ENCODE results near the gene SLC8A1. TPM values are rescaled to one million over a fixed set of nuclear protein-coding genes. Genes with fewer than 3 reads are reported as not detected.
A peak's percentile ranks its signal among the peaks of the same experiment; 100 is the strongest.

SLC8A1 gene
- total RNA-seq, 1 experiment from 2014 or later = 199 TPM

DNA sequence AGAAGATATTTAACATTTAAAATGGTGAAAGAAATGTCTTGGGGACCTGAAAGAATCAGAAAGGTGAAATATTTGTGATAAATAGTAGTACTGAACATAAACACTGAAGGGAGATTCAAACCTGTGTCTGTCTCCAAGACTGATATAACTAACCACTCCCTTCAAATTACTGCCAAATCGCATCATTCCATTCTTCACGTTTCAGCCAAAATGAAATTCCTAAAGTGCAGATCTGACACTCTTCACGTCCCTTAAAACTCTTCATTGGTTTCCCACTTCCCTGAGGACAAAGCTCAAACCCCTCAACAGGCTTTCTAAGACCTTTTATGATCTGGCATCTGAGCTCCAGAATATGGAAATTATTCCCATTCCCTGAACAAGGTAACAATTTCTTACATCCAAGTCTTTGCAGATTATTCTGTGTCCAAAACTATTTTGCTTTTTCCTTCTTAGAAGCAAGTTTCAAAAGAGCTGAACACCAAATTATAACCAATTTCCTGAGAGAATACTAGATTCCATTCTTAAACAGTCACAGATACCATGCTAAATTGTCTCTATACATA is 18.9 kb downstream of the SLC8A1 start:
- DNase-seq (ENCODE audit: low spot score) = no peak
- in situ Hi-C loops (cut with HindIII; ENCODE audit: low sequenced_read_pairs) = no loop called here

DNA sequence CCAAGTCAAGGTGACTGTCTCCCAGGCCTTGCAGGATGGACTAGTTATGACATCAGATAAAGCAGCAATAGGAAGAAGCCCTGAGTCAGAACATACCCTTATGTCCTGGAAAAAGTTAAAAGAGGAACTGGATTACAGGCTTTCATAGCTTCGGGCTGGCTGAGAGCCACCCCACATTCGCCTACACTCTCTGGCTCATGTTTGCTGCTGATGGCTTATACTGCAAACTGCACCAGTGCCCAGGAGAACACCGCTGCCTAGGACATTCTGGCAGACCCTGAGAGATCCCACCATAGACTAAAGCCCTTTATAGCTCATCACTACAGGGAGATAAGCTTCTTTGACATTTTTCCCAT is 20.3 kb downstream of the SLC8A1 start:
- no peak for DNase-seq (ENCODE audit: low spot score)
- in situ Hi-C loops (cut with HindIII; ENCODE audit: low sequenced_read_pairs) = no loop called here

DNA sequence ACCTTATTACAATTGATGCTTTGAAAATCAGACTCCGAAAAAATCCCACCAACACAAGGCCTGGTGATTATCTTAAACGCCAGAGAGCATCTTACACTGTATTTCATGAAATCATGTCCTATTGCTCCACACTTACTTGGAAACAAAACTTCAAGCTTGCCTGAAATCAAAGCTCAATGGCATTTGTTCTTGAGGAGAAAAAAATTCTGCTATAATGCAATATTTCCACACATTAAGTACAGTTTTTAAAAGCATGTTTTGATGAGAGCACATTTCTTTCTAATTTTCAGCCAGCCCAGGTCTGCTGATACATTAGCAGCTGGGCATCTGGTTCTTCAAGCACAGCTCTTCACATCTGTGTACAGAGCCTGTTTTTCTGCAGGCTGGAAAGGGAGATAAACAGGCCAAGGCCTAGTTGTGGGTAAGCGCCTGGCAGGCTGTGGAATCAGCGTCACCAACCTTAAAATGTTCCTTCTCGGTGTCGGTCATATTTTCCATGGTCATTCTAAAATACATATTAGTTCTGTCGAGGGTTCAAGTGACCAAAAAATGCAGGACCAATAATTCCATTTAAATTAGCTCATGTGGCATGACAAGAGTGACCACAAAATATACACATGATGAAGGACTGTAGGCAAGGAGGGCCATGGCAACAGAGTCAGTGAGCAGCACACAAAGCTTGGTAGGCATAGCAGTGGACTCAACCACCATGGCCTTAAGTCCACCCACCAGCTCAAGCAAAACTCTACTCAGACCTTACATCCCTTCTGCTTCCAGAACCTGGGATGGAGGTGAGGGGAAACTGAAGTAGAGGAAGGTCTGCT is 20.9 kb downstream of the SLC8A1 start:
- in situ Hi-C loops (cut with HindIII; ENCODE audit: low sequenced_read_pairs) = no loop called here
- no peak for DNase-seq (ENCODE audit: low spot score)

DNA sequence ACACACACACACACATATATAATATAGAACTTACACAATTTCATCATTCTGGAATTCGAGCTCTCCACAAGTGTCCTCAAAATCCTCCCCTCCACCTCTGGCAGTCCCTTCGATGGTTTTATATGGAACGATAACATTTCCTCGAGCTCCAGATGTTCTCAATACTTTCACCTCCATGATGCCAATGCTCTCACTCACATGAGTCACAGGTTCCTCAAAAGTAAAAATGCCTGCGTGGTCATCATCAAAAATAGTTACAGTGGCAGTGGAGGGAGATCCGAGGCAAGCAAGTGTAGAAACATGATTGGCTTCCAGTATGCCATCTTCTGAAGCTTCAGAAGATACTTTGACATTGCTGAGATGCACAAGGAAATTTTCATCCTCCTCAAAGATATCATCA is 23.5 kb downstream of the SLC8A1 start:
- no peak for DNase-seq (ENCODE audit: low spot score)
- in situ Hi-C loops (cut with HindIII; ENCODE audit: low sequenced_read_pairs) = no loop called here

DNA sequence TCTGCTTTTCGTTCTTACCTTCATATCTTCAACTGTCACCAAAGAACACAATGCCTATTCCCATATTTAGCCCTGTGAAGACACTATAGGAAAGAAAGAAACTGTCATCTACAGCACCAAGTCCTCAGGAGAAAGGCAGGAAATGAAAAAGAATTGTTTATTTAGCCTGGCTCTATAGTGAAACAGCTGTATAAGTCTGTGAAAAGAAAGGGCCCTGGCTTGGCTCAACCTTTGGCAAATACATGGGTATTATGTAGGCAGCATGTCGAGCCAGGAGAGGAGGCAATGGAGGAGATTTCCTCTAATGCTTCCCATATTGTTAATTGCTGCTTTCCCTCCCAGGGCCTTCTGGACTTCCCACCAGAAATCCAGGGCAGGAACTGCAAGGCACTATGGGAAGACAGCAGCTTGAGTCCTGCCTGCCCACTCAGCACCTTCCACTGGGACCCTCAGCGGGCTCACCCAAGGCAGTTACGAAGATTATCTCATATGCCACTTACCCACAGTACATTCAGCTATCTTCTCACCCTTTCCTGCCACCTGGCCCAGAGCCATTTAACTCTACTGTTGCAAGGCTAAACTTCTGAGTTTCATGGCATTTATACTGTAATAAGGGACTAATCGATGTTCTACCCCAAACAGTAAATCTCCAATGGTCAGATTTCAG is 30.1 kb downstream of the SLC8A1 start:
- DNase-seq (ENCODE audit: low spot score) = no peak
- in situ Hi-C loops (cut with HindIII; ENCODE audit: low sequenced_read_pairs) = no loop called here

DNA sequence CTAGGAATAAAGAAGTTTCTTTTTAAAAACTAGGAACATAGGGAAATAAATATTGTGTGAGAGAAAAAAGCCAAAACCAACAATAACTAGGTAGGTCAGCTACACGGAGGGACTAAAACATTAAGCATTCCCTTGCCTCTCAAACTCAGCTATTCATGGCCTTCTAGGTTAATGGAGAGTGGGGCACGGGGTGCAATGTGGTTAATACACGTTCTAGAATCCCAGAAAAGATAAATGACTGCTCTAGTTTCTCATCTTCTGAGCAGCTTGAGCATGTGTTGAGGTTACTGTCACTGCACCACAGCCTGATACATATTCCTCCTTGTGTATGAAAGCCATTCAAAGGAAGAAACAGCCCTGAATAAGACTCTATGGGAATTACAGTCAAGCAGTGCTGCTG is 31.4 kb downstream of the SLC8A1 start:
- no peak for DNase-seq (ENCODE audit: low spot score)
- in situ Hi-C loops (cut with HindIII; ENCODE audit: low sequenced_read_pairs) = no loop called here

DNA sequence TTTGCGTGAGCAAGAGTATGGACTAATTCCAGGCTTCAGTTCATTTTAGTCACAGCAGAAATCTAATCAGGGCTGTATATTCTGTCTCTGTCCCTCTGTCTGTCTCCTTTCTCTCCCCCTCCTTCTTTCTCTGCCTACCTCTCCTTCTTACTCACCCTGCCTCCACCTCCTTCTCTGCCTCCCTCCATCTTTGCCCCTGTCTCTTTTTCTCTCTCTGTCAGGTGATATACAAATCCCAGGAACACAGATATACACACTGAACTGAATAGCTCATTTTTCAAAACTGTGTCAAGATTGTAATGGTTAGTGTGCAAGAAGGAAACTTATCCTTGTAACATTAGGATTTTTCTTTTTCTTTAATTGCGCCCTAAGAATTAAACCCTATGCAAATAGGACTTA is 32.5 kb downstream of the SLC8A1 start:
- no peak for DNase-seq (ENCODE audit: low spot score)
- in situ Hi-C loops (cut with HindIII; ENCODE audit: low sequenced_read_pairs) = no loop called here

DNA sequence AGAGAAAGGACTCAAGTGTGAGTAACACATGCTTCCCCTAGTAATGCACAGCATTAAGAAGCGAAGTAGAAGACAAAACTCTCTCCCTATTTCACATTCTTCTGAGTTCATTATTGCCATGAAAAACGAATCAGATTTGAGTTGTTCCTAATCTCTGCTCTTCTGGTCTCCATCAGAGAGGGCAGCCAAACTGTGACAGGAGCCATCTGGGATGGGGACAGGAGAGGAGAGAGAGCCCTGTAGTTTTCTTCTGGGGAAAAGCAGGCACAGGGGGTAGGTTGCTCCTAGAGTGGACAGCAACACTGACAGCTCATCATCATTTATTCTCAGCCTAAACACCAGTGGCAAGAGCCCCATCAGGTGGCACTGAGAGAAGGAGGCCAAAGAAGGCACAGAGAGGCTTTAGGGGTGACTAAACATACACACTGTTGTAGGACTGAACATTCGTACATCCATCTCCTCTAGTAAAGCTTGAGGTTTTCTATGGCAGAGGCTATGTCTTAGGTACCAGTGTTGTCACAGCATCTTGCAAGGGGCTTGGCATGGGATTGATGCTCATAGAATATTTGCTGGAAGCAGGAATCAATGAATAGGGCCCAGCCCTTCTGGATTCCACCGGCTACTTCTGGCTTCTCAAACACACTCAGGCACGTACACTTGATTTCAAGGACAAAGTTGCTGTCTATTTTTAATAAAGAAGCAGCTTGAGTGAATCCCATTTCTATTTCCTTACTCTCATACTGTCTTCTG is 33.1 kb downstream of the SLC8A1 start:
- in situ Hi-C loops (cut with HindIII; ENCODE audit: low sequenced_read_pairs) = no loop called here
- no peak for DNase-seq (ENCODE audit: low spot score)

DNA sequence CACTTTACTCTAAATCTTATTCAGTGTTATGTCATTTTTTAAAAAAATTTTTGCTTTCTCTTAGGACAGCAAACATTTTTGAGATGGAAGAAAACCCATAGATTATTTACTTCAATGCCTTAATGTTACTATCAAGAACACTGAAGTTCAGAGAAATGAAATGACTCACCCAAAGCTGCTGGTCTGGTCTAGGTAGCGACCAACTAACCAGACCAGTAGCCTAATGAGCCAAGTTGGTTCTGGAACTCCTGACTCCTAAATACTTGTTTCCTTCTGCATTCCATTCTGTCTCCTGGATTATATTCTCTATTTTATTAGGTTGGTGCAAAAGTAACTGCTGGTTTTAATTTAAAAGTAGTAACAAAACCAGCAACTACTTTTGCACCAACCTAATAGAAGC is 35.4 kb downstream of the SLC8A1 start:
- in situ Hi-C loops (cut with HindIII; ENCODE audit: low sequenced_read_pairs) = no loop called here
- DNase-seq (ENCODE audit: low spot score) = no peak

DNA sequence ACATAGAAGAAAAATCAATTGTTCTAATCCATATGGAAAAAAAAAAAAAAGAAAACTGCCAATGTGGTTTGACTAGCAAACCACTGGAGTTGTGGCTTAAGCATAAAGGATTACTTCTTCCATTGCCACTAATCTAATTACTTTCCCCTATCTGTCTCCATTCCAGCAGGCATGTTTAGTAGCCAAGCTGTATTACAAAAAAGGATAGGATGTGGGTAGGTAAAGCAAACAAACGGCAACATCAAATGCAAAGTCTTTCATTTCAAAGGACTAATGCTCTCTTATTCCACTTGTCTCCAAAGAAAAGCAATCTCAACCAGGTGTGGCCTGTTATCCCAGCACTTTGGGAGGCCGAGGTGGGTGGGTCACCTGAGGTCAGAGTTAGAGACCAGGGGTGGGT is 36.5 kb downstream of the SLC8A1 start:
- in situ Hi-C loops (cut with HindIII; ENCODE audit: low sequenced_read_pairs) = no loop called here
- DNase-seq (ENCODE audit: low spot score) = no peak

DNA sequence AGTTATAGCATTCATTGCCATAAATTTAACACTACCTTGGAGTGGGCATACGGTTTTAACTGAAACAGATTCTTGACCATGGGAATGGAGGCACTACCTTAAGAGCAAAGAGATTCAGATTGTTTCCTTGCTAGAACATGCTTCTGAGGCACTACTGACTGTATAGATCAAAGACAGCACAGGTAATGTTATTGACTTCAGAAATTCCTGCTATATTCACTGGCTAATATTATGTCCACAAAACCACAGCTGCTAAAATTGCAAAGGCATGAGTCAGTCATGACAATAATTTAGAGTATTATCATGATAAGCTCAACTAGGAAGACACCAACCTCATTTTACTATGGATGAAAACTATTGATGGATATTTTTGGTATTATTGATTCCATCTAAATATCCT is 39.4 kb downstream of the SLC8A1 start:
- in situ Hi-C loops (cut with HindIII; ENCODE audit: low sequenced_read_pairs) = no loop called here
- DNase-seq (ENCODE audit: low spot score) = no peak

DNA sequence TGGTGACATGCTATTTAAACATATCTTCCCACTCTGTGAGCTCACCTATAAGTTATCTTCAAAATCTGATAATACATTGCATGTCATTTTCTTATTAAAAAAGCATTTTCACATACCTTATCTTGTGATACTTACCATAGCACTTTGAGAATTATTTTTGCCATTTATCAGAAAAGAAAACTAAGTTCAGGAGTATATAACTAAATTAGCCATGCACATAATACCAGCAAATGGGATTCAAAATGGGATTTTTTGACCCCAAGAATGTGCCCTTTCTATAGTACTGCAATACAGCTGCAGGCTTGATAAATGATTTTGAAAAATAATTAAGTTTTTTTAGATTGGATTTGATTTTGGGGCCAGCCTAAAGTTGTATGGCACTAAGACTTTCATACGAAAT is 41.2 kb downstream of the SLC8A1 start:
- DNase-seq (ENCODE audit: low spot score) = no peak
- in situ Hi-C loops (cut with HindIII; ENCODE audit: low sequenced_read_pairs) = no loop called here

DNA sequence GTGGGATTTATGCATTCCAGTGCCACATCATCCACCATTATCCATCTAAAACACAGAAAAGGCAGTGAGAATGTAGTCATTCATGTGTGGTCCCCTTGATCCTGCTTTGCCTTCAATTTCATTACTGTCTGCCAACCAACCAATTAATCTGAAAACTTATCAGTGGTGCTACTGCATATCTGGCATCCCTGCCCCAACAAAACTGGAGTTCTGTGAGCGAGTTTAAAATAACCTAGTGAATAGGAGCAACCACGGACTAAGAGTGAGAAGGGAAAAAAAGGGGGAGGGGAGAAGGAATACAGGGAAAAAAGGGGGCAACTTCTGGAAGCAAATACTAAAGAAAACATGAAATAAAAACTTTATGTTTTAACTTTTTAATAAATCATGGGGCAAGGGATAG is 42.2 kb downstream of the SLC8A1 start:
- in situ Hi-C loops (cut with HindIII; ENCODE audit: low sequenced_read_pairs) = no loop called here
- no peak for DNase-seq (ENCODE audit: low spot score)

DNA sequence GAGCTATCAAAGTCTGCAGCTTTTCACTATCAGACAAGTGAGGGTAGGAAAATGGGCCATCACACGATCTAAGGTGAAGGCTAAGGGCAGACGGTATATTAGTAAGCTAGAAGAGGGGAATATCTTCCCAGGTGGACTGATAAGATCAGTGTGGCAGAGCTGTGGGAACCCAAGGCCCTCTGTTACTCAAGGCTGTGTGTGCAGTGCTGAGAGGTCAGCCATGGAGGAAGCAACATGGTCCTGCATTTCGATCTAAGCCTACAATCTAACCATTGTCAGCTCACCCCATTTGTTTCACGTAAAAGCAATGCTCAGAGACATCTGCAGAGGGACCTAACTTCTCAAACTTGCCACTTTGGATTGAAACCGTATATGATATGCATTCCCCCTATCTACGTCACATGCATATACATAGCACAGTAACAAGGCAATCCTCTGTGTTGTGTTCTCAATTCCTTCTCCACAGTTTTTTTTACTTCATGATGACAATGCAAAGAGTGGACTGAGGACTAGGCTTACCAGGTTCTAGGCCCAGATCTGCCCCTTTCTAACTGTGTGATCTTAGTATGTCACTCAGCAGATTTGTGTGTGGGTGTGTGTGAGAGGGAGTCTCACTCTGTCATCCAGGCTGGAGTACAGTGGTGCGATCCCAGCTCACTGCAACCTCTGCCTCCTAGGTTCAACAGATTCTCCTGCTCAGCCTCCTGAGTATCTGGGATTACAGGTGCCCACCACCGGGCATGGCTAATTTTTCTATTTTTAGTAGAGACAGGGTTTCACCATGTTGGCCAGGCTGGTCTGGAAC is 45.2 kb downstream of the SLC8A1 start:
- DNase-seq (ENCODE audit: low spot score) = no peak
- in situ Hi-C loops (cut with HindIII; ENCODE audit: low sequenced_read_pairs) = no loop called here

DNA sequence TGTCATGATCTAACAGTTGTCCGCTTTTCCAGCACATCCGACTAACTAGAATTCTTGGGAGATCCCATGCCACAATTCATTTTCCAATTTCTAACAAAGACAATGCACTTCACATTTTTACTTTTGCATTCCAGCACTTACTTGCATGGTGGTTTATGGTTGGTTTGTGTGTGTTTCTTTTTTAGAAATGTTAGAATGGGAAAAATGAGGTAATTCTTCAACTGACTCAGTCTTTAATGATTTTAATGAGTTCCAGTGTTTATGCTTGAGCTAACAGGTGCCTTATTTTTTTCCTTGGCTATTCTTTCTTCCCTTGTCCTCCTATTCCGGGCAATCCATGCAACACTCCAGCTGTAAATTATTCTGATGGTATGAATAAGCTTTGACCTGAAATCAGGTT is 46.4 kb downstream of the SLC8A1 start:
- in situ Hi-C loops (cut with HindIII; ENCODE audit: low sequenced_read_pairs) = no loop called here
- DNase-seq (ENCODE audit: low spot score) = no peak

DNA sequence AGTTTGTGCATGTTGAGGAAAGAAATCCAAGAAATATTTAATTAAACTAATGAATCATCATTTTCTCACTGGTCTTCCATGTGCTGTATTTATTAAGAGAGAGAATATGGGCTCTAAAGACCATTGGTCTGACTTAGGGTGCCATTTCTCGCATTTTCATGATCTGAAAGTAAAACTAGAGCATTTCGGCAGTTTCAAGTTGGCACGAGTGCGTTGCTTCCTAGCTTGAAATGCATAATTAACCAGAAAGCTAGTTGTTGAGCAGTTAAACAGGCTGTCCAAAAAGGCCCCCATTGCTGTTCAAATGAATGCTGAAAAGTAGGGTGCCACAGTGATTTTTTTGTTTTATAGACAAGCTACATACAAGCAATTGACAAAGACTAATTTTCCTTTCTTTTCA is 47.4 kb downstream of the SLC8A1 start:
- in situ Hi-C loops (cut with HindIII; ENCODE audit: low sequenced_read_pairs) = no loop called here
- DNase-seq (ENCODE audit: low spot score) = no peak

DNA sequence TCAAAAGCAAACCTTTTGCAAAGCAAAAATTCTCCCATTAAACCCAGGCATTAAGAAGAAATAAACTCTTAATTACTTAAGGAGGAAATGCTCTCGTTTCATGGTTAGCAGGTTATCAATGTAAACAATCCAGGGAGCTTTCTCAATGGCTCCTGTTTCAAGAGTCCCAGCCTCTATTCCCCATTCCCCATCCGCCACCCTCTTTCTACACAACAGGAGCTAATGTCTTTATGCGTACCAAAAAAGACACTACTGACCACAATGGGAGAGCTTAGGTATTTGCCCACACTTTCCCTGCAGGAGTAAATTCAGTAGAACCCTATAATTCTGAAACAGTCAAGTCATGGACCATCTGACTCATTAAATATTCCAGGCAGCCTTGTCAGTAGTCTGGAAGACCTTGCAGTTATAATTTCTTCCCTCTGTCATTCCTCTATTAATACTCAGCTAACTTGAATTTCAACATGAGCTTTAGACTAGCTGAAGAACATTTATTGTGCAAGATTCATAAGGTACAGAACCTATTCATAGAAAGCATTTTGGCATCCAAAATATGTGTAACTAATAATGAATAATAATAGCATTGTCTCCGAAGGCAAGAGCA is 48.6 kb downstream of the SLC8A1 start:
- DNase-seq (ENCODE audit: low spot score) = no peak
- in situ Hi-C loops (cut with HindIII; ENCODE audit: low sequenced_read_pairs) = no loop called here

DNA sequence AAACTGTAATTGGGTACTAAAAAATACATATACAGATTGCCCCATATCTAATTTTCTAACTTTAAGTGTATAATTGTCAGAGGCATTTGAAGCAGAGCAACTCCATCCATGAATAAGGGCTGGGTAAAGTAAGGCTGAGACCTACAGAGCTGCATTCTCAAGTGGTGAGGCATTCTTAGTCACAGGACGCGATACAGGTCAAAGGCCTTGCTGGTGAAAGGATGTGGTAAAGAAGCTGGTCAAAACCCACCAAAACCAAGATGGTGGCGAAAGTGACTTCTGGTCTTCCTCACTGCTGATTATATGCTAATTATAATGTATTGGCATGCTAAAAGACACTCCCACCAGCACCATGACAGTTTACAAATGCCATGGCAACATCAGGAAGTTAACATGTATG is 50.0 kb downstream of the SLC8A1 start:
- DNase-seq (ENCODE audit: low spot score) = no peak
- in situ Hi-C loops (cut with HindIII; ENCODE audit: low sequenced_read_pairs) = no loop called here

DNA sequence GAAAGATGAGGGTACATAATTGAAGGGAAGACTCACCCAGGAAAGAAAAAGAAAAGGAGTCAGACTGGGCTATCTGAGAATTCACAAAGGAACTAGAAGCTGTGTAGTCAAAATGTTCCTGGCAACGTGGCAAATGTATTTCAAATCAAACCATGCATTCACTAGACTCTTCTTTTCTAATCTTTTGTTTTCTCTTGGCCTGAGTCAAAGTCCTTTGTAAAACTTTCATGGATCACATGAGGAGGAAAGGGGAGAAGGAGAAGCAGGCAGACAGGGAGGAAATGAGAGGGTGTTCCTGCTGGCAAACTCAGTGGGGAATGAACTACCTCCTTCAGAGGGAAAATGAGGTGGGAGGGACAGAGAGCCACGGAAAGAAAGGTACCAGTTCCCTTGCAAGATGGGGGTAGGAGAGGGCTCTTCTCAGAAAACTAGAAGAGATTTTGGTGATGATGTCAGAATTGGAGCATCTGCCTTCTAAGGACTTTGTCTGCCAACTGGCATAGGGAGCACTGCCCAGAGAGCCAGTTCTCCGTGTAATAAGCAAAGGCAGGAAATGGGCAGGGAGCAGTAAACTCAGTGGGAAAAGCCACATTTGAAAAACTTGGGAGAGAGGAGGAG is 51.4 kb downstream of the SLC8A1 start:
- in situ Hi-C loops (cut with HindIII; ENCODE audit: low sequenced_read_pairs) = no loop called here
- DNase-seq (ENCODE audit: low spot score) = peak; percentile 65
